H1 (cell line): ENCODE data around the gene NF1.
"Not testable (repeated sequence)": the region's sequence is repeated elsewhere in the genome, so short reads cannot be mapped to it uniquely, and the experiment has no call there.

Experiments
- ASH2L ChIP-seq: fragments of 200-600, 300-600 bp; sonication (generic); IDR thresholded peaks from one replicate; pipeline ENCODE4 v1.7.1; 2017; ENCODE audit warnings: low read length
- CTBP2 ChIP-seq: IDR thresholded peaks from 2 replicates; pipeline ENCODE4 v1.7.0; 2011; ENCODE audit warnings: borderline replicate concordance, mild to moderate bottlenecking, moderate library complexity, mixed read lengths, low read length; ENCODE audit not compliant: insufficient read depth, insufficient read length
- CTCF ChIP-seq, 3 experiments: IDR thresholded peaks; 1 replicate in 2 of 3; 2 replicates in 1 of 3; pipeline versions ENCODE4 v1.5.1 to v1.6.1; 2011; ENCODE audit warnings: low read length in 3 of 3, mild to moderate bottlenecking in 3 of 3, inconsistent platforms in 2 of 3, low read depth in 1 of 3, moderate library complexity in 1 of 3; ENCODE audit not compliant: insufficient read depth in 1 of 3; ENCODE audit errors: control extremely low read depth in 1 of 3
- PHF8 ChIP-seq: fragments of 200-600 bp; sonication (generic); conservative IDR thresholded peaks from 2 replicates; pipeline ENCODE4 v1.7.1; 2012; ENCODE audit warnings: low read depth, mild to moderate bottlenecking, inconsistent platforms, low read length, moderate library complexity
- POLR2A ChIP-seq, 2 experiments: IDR thresholded peaks; 1 replicate in 1 of 2; 2 replicates in 1 of 2; pipeline ENCODE4 v1.6.1; 2011; ENCODE audit warnings: low read depth in 2 of 2, low read length in 2 of 2, mild to moderate bottlenecking in 2 of 2; ENCODE audit errors: control extremely low read depth in 1 of 2
- RAD21 ChIP-seq, 2 experiments: IDR thresholded peaks in 1 of 2; conservative IDR thresholded peaks in 1 of 2; 2 replicates each; pipeline ENCODE4 v1.6.1; 2011; ENCODE audit warnings: low read depth in 2 of 2, low read length in 2 of 2, improper control_type of control experiment in 1 of 2, inconsistent platforms in 1 of 2, mild to moderate bottlenecking in 1 of 2, moderate library complexity in 1 of 2
- SRF ChIP-seq: IDR thresholded peaks from 2 replicates; pipeline ENCODE4 v1.6.1; 2011; ENCODE audit warnings: mild to moderate bottlenecking, low read depth, low read length, moderate library complexity
- TCF12 ChIP-seq: IDR thresholded peaks from 2 replicates; pipeline ENCODE4 v1.6.1; 2011; ENCODE audit warnings: low read depth, mild to moderate bottlenecking, low read length

GRCh38 chr17:31198666-31199065 lies 103.9 kb downstream of the NF1 start:
- not testable (repeated sequence) for TF ChIP-seq TCF12; ASH2L; CTBP2; CTCF (IDR thresholded peaks at IDR 0.05; ENCODE audit: control extremely low read depth in 1 of 3, insufficient read depth in 1 of 3, low read depth in 1 of 3, low read length in 3 of 3); PHF8; RAD21 (IDR thresholded peaks at IDR 0.05 in 1 of 2, conservative IDR thresholded peaks at IDR 0.05 in 1 of 2; ENCODE audit: low read depth in 2 of 2, low read length in 2 of 2); POLR2A (IDR thresholded peaks at IDR 0.05; ENCODE audit: control extremely low read depth in 1 of 2, low read depth in 2 of 2, low read length in 2 of 2); SRF
